ENCODE data around the gene FHL2. TPM values are rescaled to one million over a fixed set of nuclear protein-coding genes. Genes with fewer than 3 reads are reported as not detected.

FHL2 gene
- total and polyA plus RNA-seq, 2 donors (not counting 3 experiments of a cell fraction or from before 2014, with no cell fraction given) = 197 to 491 TPM

DNA sequence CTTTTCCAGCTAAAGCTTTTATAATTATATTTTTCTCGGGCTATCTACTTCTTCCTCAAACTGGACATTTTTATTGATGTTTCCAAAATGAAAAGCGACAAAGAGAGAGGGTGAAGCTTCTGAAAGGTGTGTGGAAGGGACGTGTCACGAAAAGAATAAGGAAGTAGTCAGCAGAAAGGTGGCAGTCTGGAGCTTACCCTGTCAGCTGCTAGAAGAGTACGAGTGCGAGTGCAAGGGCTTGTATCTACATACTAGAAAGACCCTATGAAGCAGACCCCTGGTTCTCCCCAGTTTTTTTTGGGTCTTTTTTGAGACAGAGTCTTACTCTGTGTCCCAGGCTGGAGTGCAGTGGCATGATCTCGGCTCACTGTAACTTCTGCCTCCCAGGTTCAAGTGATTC, 14.6 kb downstream of the FHL2 start:
- Histone ChIP-seq H3K9me1 (replicated peaks; ENCODE audit: control insufficient read depth, extremely low read depth, insufficient read depth, low read length) (no peaks in the 10 kb centered on the region), H3K79me2 (ENCODE audit: control insufficient read depth, insufficient read depth, low read length) (peaks cover 91% of the 10 kb centered on the region), H2AFZ (ENCODE audit: low read depth, low read length) (no peak overlapping the region), H3K27ac (ENCODE audit: insufficient read depth, low read depth, low read length) (no peak overlapping the region), H3K9me3 (replicated peaks; ENCODE audit: control insufficient read depth, insufficient read depth, low read length) (no peaks in the 10 kb centered on the region), H3K27me3 (ENCODE audit: control insufficient read depth in 2 of 2, insufficient read depth in 2 of 2, low read length in 2 of 2) (no peaks in the 10 kb centered on the region), H3K36me3 (ENCODE audit: control insufficient read depth in 2 of 2, extremely low read depth in 1 of 2, insufficient read depth in 2 of 2, low read length in 2 of 2) (peaks cover 39 to 49% of the 10 kb centered on the region in 2 experiments), H3K4me1 (ENCODE audit: control insufficient read depth, extremely low read depth, insufficient read depth, low read length) (peaks cover 61% of the 10 kb centered on the region), H3K4me3 (replicated peaks in 1 of 3; ENCODE audit: insufficient read depth in 1 of 3, low read depth in 1 of 3, low read length in 3 of 3) (no peak overlapping the region), H3K4me2 (ENCODE audit: insufficient read depth, low read length) (no peak overlapping the region), H3K9ac (replicated peaks; ENCODE audit: extremely low read depth, insufficient read depth, low read length) (no peak overlapping the region), H4K20me1 (replicated peaks; ENCODE audit: control insufficient read depth, extremely low read depth, insufficient read depth, low read length) (no peaks in the 10 kb centered on the region)
- no TSS peak for BruUV-seq (replicated peaks)
- ChIA-PET CTCF (interaction anchor here (1.3 kb wide), 1 partner anchor 137 kb away, joined by 3 read pairs; no protein-coding TSS in a partner anchor), POLR2A (interaction anchor here (1.7 kb wide), 1 partner anchor 10 kb away, joined by 5 read pairs; no protein-coding TSS in a partner anchor)
- DNase-seq (ENCODE audit: low read depth, low spot score) (peak; percentile 7), FAIRE-seq (no peak)
- dilution Hi-C loops (cut with MboI; ENCODE audit: extremely low pct_ligation_motif_present, low sequenced_read_pairs) (no loop called here), intact Hi-C loops (cut with micrococcal nuclease) (no loop called here)
- TF ChIP-seq GATA2 (IDR thresholded peaks at IDR 0.05; ENCODE audit: insufficient read depth, insufficient read length, low read depth, low read length) (no peak), CTCF (IDR thresholded peaks at IDR 0.05; ENCODE audit: extremely low read depth in 1 of 2, insufficient read depth in 1 of 2, low read depth in 1 of 2, low read length in 2 of 2) (no peak)

DNA sequence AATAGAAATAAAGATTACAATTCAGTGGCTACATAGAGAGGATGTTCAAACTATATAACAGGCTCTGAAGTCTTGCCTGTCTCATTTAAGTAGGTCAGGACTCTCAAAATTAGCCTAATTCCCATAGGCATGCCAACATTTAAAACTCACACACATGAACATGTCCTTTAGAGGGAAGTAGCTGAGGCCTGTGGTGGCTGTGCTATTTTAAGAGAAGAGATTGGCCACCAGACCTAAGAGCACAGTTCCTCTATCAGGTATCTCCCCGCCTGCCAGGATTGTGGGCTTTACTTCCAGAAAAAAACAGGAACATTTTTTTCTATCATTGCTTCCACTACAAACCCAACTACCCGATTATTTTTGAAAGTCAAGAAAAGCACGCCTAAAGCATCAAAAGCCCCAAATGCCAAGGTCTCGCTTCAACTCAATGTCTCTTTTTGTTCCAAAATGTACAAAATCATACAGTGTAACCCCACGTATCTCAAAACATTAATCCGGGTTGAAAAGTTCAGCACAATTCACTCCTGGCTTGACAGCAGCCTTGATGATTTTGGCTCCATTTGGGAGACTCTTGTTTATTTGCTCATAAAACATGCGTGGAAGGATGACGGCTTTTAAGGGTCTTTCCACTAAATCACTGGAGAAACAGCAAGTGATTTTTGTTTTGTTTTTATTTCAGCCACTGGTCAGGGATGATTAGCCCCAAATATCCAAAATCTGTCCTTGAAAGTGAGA, 15.3 kb downstream of the FHL2 start:
- peaks cover 43 to 51% of the 10 kb centered on the region in 2 experiments for H3K36me3 ChIP-seq (ENCODE audit: control insufficient read depth in 2 of 2, extremely low read depth in 1 of 2, insufficient read depth in 2 of 2, low read length in 2 of 2)
- no TSS peak for BruUV-seq (replicated peaks)
- dilution Hi-C loops (cut with MboI; ENCODE audit: extremely low pct_ligation_motif_present, low sequenced_read_pairs) (no loop called here), intact Hi-C loops (cut with micrococcal nuclease) (no loop called here)
- H2AFZ ChIP-seq (ENCODE audit: low read depth, low read length) = no peak overlapping the region
- no peak overlapping the region for H3K9ac ChIP-seq (replicated peaks; ENCODE audit: extremely low read depth, insufficient read depth, low read length)
- peaks cover 97% of the 10 kb centered on the region for H3K79me2 ChIP-seq (ENCODE audit: control insufficient read depth, insufficient read depth, low read length)
- no peaks in the 10 kb centered on the region for H3K27me3 ChIP-seq (ENCODE audit: control insufficient read depth in 2 of 2, insufficient read depth in 2 of 2, low read length in 2 of 2)
- TF ChIP-seq JUN (IDR thresholded peaks at IDR 0.05; ENCODE audit: borderline replicate concordance, insufficient read depth, insufficient read length, low read depth) (no peak), MAX (IDR thresholded peaks at IDR 0.05; ENCODE audit: insufficient read depth, insufficient read length) (no peak), CTCF (IDR thresholded peaks at IDR 0.05; ENCODE audit: extremely low read depth in 1 of 2, insufficient read depth in 1 of 2, low read depth in 1 of 2, low read length in 2 of 2) (no peak), POLR2A (IDR thresholded peaks at IDR 0.05; ENCODE audit: low read depth, low read length) (no peak), EZH2 (IDR thresholded peaks at IDR 0.05; ENCODE audit: borderline replicate concordance, low read depth, low read length, severe bottlenecking) (no peak), POLR2AphosphoS5 (IDR thresholded peaks at IDR 0.05; ENCODE audit: insufficient read depth, low read depth, low read length) (no peak), GATA2 (IDR thresholded peaks at IDR 0.05; ENCODE audit: insufficient read depth, insufficient read length, low read depth, low read length) (no peak), MYC (IDR thresholded peaks at IDR 0.05; ENCODE audit: low read depth, low read length) (no peak), FOS (IDR thresholded peaks at IDR 0.05; ENCODE audit: borderline replicate concordance, insufficient read depth, low read length) (no peak)
- H3K9me1 ChIP-seq (replicated peaks; ENCODE audit: control insufficient read depth, extremely low read depth, insufficient read depth, low read length) = no peaks in the 10 kb centered on the region
- H3K4me2 ChIP-seq (ENCODE audit: insufficient read depth, low read length) = no peak overlapping the region
- DNase-seq (ENCODE audit: low read depth, low spot score) (peak; percentile 31), FAIRE-seq (no peak)
- H3K4me1 ChIP-seq (ENCODE audit: control insufficient read depth, extremely low read depth, insufficient read depth, low read length) = peaks cover 63% of the 10 kb centered on the region
- ChIA-PET CTCF (interaction anchor here (1.3 to 1.4 kb wide), 2 partner anchors 137 kb away, joined by 3 to 4 read pairs; no protein-coding TSS in a partner anchor), POLR2A (interaction anchor here (1.7 kb wide), 1 partner anchor 10 kb away, joined by 5 read pairs; no protein-coding TSS in a partner anchor)
- H3K9me3 ChIP-seq (replicated peaks; ENCODE audit: control insufficient read depth, insufficient read depth, low read length) = no peaks in the 10 kb centered on the region
- no peak overlapping the region for H3K4me3 ChIP-seq (replicated peaks in 1 of 3; ENCODE audit: insufficient read depth in 1 of 3, low read depth in 1 of 3, low read length in 3 of 3)
- H3K27ac ChIP-seq (ENCODE audit: insufficient read depth, low read depth, low read length) = peak overlapping the region; percentile 34
- H4K20me1 ChIP-seq (replicated peaks; ENCODE audit: control insufficient read depth, extremely low read depth, insufficient read depth, low read length) = no peaks in the 10 kb centered on the region

Measured in endothelial cell of umbilical vein (primary cell).